ENCODE measurements around the gene DGKE.

The DGKE gene

GRCh38 chr17:56845934-56846333 is 12.0 kb downstream of the DGKE start:
- no peaks in the 10 kb centered on the region for H3K4me1 ChIP-seq (ENCODE audit: control insufficient read depth in 2 of 2, insufficient read depth in 2 of 2, low read length in 2 of 2)
- peaks cover 9 to 10% of the 10 kb centered on the region in 2 donors for H3K36me3 ChIP-seq (ENCODE audit: control insufficient read depth in 2 of 2, insufficient read depth in 2 of 2, low read length in 2 of 2)
- H3K9me3 ChIP-seq (ENCODE audit: control insufficient read depth in 2 of 2, low read length in 2 of 2), result no peaks in the 10 kb centered on the region
- H3K27ac ChIP-seq (ENCODE audit: low read depth in 2 of 2, low read length in 2 of 2), result no peak overlapping the region
- H3K4me3 ChIP-seq (ENCODE audit: low read length in 2 of 2), result no peak overlapping the region
- H3K9ac ChIP-seq (ENCODE audit: low read depth in 1 of 2, low read length in 2 of 2), result no peak overlapping the region
- no peaks in the 10 kb centered on the region for H3K27me3 ChIP-seq (ENCODE audit: control insufficient read depth in 2 of 2, insufficient read depth in 2 of 2, low read length in 2 of 2)

DNA sequence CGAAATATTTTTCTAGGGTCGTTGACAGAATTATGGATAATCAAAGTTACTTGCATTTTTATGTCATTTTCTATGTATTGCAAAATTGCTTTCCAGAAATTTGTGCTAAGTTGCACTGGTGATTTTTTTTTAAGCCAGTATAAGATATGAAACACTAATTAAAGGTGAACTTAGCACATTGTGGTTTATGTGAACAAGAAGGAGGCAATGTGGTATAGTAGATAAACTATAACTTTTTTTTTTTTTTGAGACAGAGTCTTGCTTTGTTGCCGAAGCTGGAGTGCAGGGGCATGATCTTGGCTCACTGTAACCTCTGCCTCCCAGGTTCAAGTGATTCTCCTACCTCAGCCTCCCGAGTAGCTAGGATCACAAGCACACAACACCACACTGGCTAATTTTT is 13.2 kb downstream of the DGKE start:
- Histone ChIP-seq H3K9ac (ENCODE audit: low read depth in 1 of 2, low read length in 2 of 2) (no peak overlapping the region), H3K4me1 (ENCODE audit: control insufficient read depth in 2 of 2, insufficient read depth in 2 of 2, low read length in 2 of 2) (no peaks in the 10 kb centered on the region), H3K36me3 (ENCODE audit: control insufficient read depth in 2 of 2, insufficient read depth in 2 of 2, low read length in 2 of 2) (peaks cover 9 to 15% of the 10 kb centered on the region in 2 donors), H3K27ac (ENCODE audit: low read depth in 2 of 2, low read length in 2 of 2) (no peak overlapping the region), H3K27me3 (ENCODE audit: control insufficient read depth in 2 of 2, insufficient read depth in 2 of 2, low read length in 2 of 2) (no peaks in the 10 kb centered on the region), H3K4me3 (ENCODE audit: low read length in 2 of 2) (no peak overlapping the region), H3K9me3 (ENCODE audit: control insufficient read depth in 2 of 2, low read length in 2 of 2) (no peaks in the 10 kb centered on the region)

DNA sequence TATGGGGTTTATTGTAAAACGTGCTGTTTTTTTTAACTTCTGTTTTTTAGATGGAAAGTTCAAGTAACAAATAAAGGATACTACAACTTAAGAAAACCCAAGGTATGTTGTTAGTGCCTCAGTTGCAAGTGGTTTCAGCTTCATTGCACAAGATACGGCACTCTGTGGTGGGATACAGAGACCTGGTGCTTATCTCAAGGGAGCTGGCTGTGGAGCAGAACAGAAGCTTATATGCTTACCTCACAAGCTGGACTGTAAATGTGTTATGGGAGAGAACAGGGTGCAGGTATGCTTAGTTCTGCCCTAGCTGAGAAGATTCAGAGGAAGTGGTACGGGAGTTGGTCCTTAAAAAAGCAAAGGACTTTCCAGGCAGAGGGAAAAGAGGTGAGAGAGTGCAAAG is 15.2 kb downstream of the DGKE start:
- Histone ChIP-seq H3K36me3 (ENCODE audit: control insufficient read depth in 2 of 2, insufficient read depth in 2 of 2, low read length in 2 of 2) (peaks cover 13 to 15% of the 10 kb centered on the region in 2 donors), H3K4me3 (ENCODE audit: low read length in 2 of 2) (no peak overlapping the region)

DNA sequence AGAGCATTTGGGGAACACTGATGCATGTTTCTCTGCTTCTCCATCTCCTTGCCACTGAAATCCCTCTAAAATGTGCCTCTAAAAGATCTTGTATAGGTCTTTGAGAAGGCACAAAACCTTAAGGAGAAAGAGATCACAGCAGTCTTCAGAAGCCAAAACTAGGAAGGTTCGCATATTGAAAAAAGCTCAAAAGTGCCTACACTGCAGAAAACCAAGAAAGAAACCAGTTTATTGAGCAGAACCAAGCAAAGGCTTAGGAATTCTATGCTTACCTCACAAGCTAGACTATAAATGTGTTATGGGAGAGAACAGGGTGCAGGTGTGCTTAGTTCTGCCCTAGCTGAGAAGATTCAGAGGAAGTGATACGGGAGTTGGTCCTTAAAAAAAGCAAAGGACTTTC is 16.6 kb downstream of the DGKE start:
- Histone ChIP-seq H3K9ac (ENCODE audit: low read depth in 1 of 2, low read length in 2 of 2) (no peak overlapping the region), H3K4me3 (ENCODE audit: low read length in 2 of 2) (no peak overlapping the region), H3K9me3 (ENCODE audit: control insufficient read depth in 2 of 2, low read length in 2 of 2) (no peaks in the 10 kb centered on the region), H3K36me3 (ENCODE audit: control insufficient read depth in 2 of 2, insufficient read depth in 2 of 2, low read length in 2 of 2) (peaks cover 13 to 15% of the 10 kb centered on the region in 2 donors), H3K27ac (ENCODE audit: low read depth in 2 of 2, low read length in 2 of 2) (no peak overlapping the region), H3K4me1 (ENCODE audit: control insufficient read depth in 2 of 2, insufficient read depth in 2 of 2, low read length in 2 of 2) (no peaks in the 10 kb centered on the region), H3K27me3 (ENCODE audit: control insufficient read depth in 2 of 2, insufficient read depth in 2 of 2, low read length in 2 of 2) (no peaks in the 10 kb centered on the region)

More for the DNA sequence above, 15.2 kb downstream of the DGKE start:
- Histone ChIP-seq H3K9me3 (ENCODE audit: control insufficient read depth in 2 of 2, low read length in 2 of 2) (no peaks in the 10 kb centered on the region), H3K4me1 (ENCODE audit: control insufficient read depth in 2 of 2, insufficient read depth in 2 of 2, low read length in 2 of 2) (no peaks in the 10 kb centered on the region), H3K27me3 (ENCODE audit: control insufficient read depth in 2 of 2, insufficient read depth in 2 of 2, low read length in 2 of 2) (no peaks in the 10 kb centered on the region), H3K27ac (ENCODE audit: low read depth in 2 of 2, low read length in 2 of 2) (no peak overlapping the region), H3K9ac (ENCODE audit: low read depth in 1 of 2, low read length in 2 of 2) (no peak overlapping the region)

- H3K4me1 ChIP-seq (ENCODE audit: control insufficient read depth in 2 of 2, insufficient read depth in 2 of 2, low read length in 2 of 2), result no peaks in the 10 kb centered on the region
These were observed 17.1 kb downstream of the DGKE start for GRCh38 chr17:56851008-56851407.

GRCh38 chr17:56861899-56862298 is 27.9 kb downstream of the DGKE start:
- H3K4me3 ChIP-seq (ENCODE audit: low read length in 2 of 2), result no peak overlapping the region
- H3K27me3 ChIP-seq (ENCODE audit: control insufficient read depth in 2 of 2, insufficient read depth in 2 of 2, low read length in 2 of 2), result no peaks in the 10 kb centered on the region
- H3K9ac ChIP-seq (ENCODE audit: low read depth in 1 of 2, low read length in 2 of 2), result no peak overlapping the region
- H3K36me3 ChIP-seq (ENCODE audit: control insufficient read depth in 2 of 2, insufficient read depth in 2 of 2, low read length in 2 of 2), result peaks cover 16 to 17% of the 10 kb centered on the region in 2 donors
- H3K4me1 ChIP-seq (ENCODE audit: control insufficient read depth in 2 of 2, insufficient read depth in 2 of 2, low read length in 2 of 2), result no peaks in the 10 kb centered on the region
- no peaks in the 10 kb centered on the region for H3K9me3 ChIP-seq (ENCODE audit: control insufficient read depth in 2 of 2, low read length in 2 of 2)
- H3K27ac ChIP-seq (ENCODE audit: low read depth in 2 of 2, low read length in 2 of 2), result no peak overlapping the region

More at GRCh38 chr17:56851008-56851407, 17.1 kb downstream of the DGKE start:
- no peak overlapping the region for H3K27ac ChIP-seq (ENCODE audit: low read depth in 2 of 2, low read length in 2 of 2)
- H3K9me3 ChIP-seq (ENCODE audit: control insufficient read depth in 2 of 2, low read length in 2 of 2), result no peaks in the 10 kb centered on the region
- no peak overlapping the region for H3K9ac ChIP-seq (ENCODE audit: low read depth in 1 of 2, low read length in 2 of 2)
- H3K36me3 ChIP-seq (ENCODE audit: control insufficient read depth in 2 of 2, insufficient read depth in 2 of 2, low read length in 2 of 2), result peaks cover 13 to 15% of the 10 kb centered on the region in 2 donors
- no peak overlapping the region for H3K4me3 ChIP-seq (ENCODE audit: low read length in 2 of 2)
- no peaks in the 10 kb centered on the region for H3K27me3 ChIP-seq (ENCODE audit: control insufficient read depth in 2 of 2, insufficient read depth in 2 of 2, low read length in 2 of 2)

DNA sequence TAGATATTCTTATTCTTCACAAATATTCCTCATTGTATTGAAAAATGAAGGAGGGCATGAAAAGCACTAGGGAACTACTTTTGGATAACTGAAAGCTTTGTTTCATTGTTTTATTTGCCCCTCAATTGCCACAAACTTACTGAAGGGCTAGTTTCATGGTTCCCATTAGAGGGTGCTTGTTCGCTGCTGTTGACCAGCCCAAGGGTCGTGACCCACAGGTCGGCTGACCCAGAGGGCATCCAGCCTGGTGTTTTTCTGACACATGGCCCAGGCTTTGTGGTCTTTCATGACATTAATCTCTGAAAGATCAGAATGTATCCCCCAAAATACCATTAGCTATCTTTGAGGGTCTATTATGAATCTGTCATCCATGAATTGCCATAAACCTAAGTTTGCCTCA is 30.0 kb downstream of the DGKE start:
- no peak overlapping the region for H3K9ac ChIP-seq (ENCODE audit: low read depth in 1 of 2, low read length in 2 of 2)
- H3K4me1 ChIP-seq (ENCODE audit: control insufficient read depth in 2 of 2, insufficient read depth in 2 of 2, low read length in 2 of 2), result peaks cover 2 to 9% of the 10 kb centered on the region in 2 donors
- no peak overlapping the region for H3K4me3 ChIP-seq (ENCODE audit: low read length in 2 of 2)
- H3K27ac ChIP-seq (ENCODE audit: low read depth in 2 of 2, low read length in 2 of 2), result no peak overlapping the region
- H3K36me3 ChIP-seq (ENCODE audit: control insufficient read depth in 2 of 2, insufficient read depth in 2 of 2, low read length in 2 of 2), result peaks cover 10 to 16% of the 10 kb centered on the region in 2 donors
- no peaks in the 10 kb centered on the region for H3K27me3 ChIP-seq (ENCODE audit: control insufficient read depth in 2 of 2, insufficient read depth in 2 of 2, low read length in 2 of 2)
- no peaks in the 10 kb centered on the region for H3K9me3 ChIP-seq (ENCODE audit: control insufficient read depth in 2 of 2, low read length in 2 of 2)

DNA sequence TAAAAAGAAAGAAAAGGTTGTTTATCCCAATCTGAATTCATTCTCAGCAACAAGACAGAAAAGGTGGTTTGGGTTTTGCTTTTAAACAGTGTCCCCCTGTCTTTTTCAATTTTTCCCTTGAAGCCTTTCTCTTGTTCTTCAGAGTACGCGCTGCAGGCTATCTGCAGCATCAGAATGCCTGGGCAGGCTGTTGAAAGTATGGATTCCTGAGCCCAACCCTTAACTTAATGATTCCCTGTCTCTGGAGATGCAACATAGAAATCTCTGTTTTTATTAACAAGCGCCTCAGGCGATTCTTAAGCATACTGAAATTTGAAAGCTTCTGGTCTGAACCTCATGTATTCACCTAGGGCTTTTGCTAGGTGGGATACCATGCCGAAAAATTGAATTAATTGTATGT is 32.1 kb downstream of the DGKE start:
- Histone ChIP-seq H3K27ac (ENCODE audit: low read depth in 2 of 2, low read length in 2 of 2) (no peak overlapping the region), H3K36me3 (ENCODE audit: control insufficient read depth in 2 of 2, insufficient read depth in 2 of 2, low read length in 2 of 2) (peaks cover 3 to 8% of the 10 kb centered on the region in 2 donors), H3K4me1 (ENCODE audit: control insufficient read depth in 2 of 2, insufficient read depth in 2 of 2, low read length in 2 of 2) (peaks cover 2 to 11% of the 10 kb centered on the region in 2 donors), H3K27me3 (ENCODE audit: control insufficient read depth in 2 of 2, insufficient read depth in 2 of 2, low read length in 2 of 2) (no peaks in the 10 kb centered on the region), H3K9me3 (ENCODE audit: control insufficient read depth in 2 of 2, low read length in 2 of 2) (no peaks in the 10 kb centered on the region), H3K4me3 (ENCODE audit: low read length in 2 of 2) (no peak overlapping the region), H3K9ac (ENCODE audit: low read depth in 1 of 2, low read length in 2 of 2) (no peak overlapping the region)

- Histone ChIP-seq H3K9me3 (ENCODE audit: control insufficient read depth in 2 of 2, low read length in 2 of 2) (no peaks in the 10 kb centered on the region), H3K4me3 (ENCODE audit: low read length in 2 of 2) (no peak overlapping the region), H3K9ac (ENCODE audit: low read depth in 1 of 2, low read length in 2 of 2) (no peak overlapping the region), H3K36me3 (ENCODE audit: control insufficient read depth in 2 of 2, insufficient read depth in 2 of 2, low read length in 2 of 2) (peaks cover 3 to 6% of the 10 kb centered on the region in 2 donors), H3K4me1 (ENCODE audit: control insufficient read depth in 2 of 2, insufficient read depth in 2 of 2, low read length in 2 of 2) (peaks cover 2 to 11% of the 10 kb centered on the region in 2 donors), H3K27ac (ENCODE audit: low read depth in 2 of 2, low read length in 2 of 2) (no peak overlapping the region), H3K27me3 (ENCODE audit: control insufficient read depth in 2 of 2, insufficient read depth in 2 of 2, low read length in 2 of 2) (no peaks in the 10 kb centered on the region)
These were observed 32.5 kb downstream of the DGKE start for GRCh38 chr17:56866496-56866895.

- H3K27ac ChIP-seq (ENCODE audit: low read depth in 2 of 2, low read length in 2 of 2), result no peak overlapping the region
These were observed 34.0 kb downstream of the DGKE start for GRCh38 chr17:56867948-56868376.

DNA sequence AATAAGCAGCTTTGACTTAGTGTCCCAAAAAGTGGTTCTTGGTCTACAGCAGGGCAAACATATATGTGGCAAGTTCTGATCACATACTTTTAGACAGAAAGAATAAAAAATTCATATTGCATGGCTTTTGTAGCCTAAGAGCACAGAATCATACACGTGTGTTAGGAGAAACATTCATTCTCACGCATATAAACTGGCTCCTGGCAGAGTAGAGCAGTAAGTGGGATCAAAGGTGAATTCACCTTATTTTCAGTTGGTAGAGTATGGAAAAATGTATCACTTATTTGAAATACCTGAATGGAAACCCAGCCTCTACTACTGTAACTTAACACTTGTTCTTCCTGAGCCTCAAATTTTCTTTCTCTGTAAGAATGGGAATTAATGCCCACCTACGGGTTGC is 34.8 kb downstream of the DGKE start:
- H3K27ac ChIP-seq (ENCODE audit: low read depth in 2 of 2, low read length in 2 of 2), result no peak overlapping the region
- H3K9ac ChIP-seq (ENCODE audit: low read depth in 1 of 2, low read length in 2 of 2), result no peak overlapping the region
- no peaks in the 10 kb centered on the region for H3K27me3 ChIP-seq (ENCODE audit: control insufficient read depth in 2 of 2, insufficient read depth in 2 of 2, low read length in 2 of 2)
- H3K4me1 ChIP-seq (ENCODE audit: control insufficient read depth in 2 of 2, insufficient read depth in 2 of 2, low read length in 2 of 2), result peaks cover 2 to 11% of the 10 kb centered on the region in 2 donors
- no peak overlapping the region for H3K4me3 ChIP-seq (ENCODE audit: low read length in 2 of 2)
- H3K9me3 ChIP-seq (ENCODE audit: control insufficient read depth in 2 of 2, low read length in 2 of 2), result no peaks in the 10 kb centered on the region
- H3K36me3 ChIP-seq (ENCODE audit: control insufficient read depth in 2 of 2, insufficient read depth in 2 of 2, low read length in 2 of 2), result no peaks in the 10 kb centered on the region

More at GRCh38 chr17:56867948-56868376, 34.0 kb downstream of the DGKE start:
- no peak overlapping the region for H3K4me3 ChIP-seq (ENCODE audit: low read length in 2 of 2)
- no peak overlapping the region for H3K9ac ChIP-seq (ENCODE audit: low read depth in 1 of 2, low read length in 2 of 2)
- no peaks in the 10 kb centered on the region for H3K9me3 ChIP-seq (ENCODE audit: control insufficient read depth in 2 of 2, low read length in 2 of 2)
- peaks cover 0 to 1% of the 10 kb centered on the region in 2 donors for H3K36me3 ChIP-seq (ENCODE audit: control insufficient read depth in 2 of 2, insufficient read depth in 2 of 2, low read length in 2 of 2)
- peaks cover 2 to 11% of the 10 kb centered on the region in 2 donors for H3K4me1 ChIP-seq (ENCODE audit: control insufficient read depth in 2 of 2, insufficient read depth in 2 of 2, low read length in 2 of 2)
- no peaks in the 10 kb centered on the region for H3K27me3 ChIP-seq (ENCODE audit: control insufficient read depth in 2 of 2, insufficient read depth in 2 of 2, low read length in 2 of 2)
